GM19395 (cell line): Measurements from ENCODE around the gene DHDDS.
A peak's percentile ranks its signal among the peaks of the same experiment; 100 is the strongest.
"Not testable (repeated sequence)": the region's sequence is repeated elsewhere in the genome, so short reads cannot be mapped to it uniquely, and the experiment has no call there.

Experiments used
- ATAC-seq: cut with Tn5 transposase; IDR thresholded peaks from one replicate; pipeline ENCODE4 v1.9.1; 2021; ENCODE audit warnings: mild to moderate bottlenecking, moderate library complexity; ENCODE audit not compliant: unreplicated experiment

DHDDS gene, protein sequence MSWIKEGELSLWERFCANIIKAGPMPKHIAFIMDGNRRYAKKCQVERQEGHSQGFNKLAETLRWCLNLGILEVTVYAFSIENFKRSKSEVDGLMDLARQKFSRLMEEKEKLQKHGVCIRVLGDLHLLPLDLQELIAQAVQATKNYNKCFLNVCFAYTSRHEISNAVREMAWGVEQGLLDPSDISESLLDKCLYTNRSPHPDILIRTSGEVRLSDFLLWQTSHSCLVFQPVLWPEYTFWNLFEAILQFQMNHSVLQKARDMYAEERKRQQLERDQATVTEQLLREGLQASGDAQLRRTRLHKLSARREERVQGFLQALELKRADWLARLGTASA

DNA sequence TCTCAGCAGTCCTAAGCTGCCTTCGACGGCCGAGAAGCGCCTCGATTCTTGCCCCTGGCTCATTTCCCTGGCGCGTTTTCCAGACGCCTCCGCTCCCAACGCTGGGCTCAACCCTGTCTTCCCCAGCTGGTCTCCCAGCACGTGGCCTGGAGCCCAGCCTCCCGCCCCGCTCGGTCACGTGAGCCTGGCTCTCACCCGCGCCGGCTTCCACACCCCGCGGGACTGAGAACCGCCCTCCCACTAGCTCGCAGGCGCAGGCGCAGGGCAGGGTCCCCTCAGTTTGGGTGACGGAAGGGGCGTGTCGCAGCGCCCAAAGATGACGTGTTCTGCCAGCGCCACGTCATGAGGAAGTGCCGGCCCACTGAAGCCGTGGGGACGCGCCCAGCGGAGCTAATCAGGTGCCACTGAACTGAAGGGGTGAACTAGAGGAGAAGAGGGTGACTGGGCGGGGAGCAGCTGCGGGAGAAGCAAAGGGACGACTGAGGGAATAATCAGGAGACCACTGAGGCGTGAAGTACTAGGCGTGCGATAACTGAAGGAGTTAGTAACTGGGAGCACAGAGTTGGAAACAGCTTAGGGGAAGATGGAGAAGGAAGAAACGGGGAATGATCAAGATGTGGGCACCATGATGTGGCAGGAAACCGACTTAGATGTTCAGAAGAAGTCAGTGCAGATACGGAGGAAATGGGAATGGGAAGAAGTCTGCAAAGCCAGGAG lies at the start of gene DHDDS:
Gene DHDDS, plus strand, starts transcription at position 343 of the 717 bp plus-strand sequence. CDS start 625 bp downstream, outside the sequence.
- ATAC-seq, result peak; percentile 95

DNA sequence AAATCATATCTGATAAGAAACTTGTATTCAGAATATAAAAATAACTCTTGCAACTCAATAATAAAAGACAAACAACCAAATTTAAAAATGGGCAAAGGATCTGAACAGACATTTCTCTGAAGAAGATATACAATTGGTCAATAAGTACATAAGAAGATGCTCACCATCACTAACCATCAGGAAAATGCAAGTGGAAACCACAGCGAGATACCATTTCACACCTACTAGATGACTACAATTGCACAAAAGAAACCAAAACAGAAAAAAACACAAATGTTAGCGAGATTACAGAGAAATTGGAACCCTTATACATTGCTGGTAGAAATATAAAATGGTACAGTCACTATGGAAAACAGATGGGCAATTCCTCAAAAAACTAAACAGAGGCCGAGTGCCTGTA lies 48.0 kb upstream of the DHDDS start:
- no peak for ATAC-seq

DNA sequence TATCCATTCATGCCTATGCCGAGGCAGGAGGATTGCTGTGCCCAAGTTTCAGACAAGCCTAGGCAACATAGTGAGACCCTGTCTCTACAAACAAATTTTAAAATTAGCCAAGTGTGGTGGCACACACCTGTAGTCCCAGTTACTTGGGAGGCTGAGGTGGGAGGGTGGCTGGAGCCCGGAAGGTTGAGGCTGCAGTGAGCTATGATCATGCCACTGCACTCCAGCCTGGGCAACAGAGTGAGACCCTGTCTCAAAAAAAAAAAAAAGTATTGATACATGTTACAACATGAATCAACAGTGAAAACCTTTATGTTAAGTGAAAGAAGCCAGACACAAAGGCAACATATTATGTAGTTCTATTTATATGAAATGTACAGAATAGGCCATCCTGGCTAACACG lies 47.1 kb upstream of the DHDDS start:
- not testable (repeated sequence) for ATAC-seq

DNA sequence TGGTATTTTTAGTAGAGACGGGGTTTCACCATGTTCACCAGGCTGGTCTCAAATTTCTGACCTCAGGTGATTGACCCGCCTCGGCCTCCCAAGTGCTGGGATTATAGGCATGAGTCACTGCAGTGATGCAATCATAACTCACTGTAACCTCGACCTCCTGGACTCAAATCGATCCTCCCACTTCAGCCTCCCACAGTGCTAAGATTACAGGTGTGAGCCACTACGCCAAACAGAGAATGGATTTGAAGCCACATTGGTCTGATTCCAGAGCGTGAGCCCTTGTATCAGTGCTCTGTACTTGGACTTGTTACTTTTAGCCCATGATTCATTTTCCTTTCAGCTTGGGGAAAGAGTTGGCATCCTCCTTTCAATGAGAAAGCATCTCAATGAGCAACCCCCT lies 44.7 kb upstream of the DHDDS start:
- ATAC-seq, result no peak

DNA sequence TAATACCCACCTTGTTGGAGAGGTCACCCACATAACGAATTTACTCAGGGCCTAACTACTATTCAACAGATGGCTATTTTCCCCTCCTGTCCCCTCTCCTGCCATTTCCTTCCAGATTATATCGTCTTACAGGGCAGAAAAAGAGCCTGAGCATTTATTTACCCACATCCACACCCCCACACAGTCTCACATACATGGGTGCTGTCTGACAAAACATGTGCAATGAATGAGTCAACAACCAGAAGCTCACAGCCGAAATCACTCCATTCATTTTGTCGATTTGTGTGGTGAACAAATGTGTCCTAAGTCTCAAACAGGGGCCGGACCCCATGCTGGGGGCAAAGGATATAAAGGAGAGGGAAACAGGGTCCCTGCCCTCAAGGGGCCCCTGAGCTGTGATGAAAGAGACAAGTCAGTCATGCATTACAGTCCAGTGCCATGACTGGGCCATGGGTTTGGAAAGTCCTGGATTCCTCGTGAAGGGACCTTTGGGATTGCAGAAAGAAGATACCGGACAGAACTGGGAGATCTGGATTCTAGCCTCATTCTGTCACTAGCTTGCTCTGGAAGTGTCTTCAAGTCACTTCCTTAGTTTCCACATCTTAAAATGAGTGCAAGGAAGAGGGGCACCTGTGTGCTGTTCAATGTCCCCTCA lies 43.2 kb upstream of the DHDDS start:
- no peak for ATAC-seq

DNA sequence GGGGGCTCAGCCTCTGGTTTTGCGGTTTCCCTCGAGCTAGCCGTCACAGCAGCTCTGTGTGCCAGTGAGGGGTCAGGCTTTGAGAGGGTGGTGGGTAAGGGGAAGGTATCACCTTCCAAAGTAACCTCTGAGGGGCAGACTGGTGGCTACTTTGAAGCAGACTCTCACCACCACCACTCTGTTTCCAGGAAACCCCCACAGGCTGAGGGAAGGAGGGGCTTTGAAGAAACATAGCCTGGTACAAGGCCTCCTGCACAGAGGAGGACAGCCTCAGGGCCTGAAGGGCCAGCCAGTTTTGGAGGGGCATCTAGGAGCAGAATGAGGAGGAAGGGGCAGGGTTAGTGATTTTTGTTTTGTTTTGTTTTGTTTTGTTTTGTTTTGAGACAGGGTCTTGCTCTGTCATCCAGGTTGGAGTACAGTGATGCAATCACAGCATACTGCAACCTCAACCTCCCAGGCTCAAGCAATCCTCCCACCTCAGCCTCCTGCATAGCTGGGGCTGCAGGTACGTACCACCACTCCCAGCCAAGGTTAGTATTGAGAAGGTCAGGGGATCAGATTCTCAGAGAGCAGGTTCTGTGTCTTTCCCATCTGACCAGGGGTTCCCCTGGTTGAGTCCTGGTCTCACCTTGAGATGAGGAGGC lies 42.4 kb upstream of the DHDDS start:
- ATAC-seq, result no peak

DNA sequence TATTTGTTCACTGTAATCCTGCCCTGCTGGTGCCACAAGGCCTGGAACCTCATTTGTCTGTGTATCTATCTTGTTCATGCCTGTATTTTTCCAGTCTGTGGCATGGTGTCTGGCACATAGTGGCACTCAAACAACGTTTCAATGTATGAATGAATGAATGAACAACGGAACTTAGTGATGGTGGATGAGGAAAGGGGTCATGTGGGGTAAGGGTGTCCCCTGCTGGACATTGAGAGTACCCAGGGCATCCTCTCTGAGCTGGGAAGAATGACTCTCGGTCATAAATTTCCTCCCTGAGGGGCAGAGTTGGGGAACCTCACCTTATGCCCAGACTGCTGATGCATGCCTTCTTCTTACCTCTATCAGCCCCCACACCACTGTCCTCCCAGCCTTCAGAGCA lies 40.7 kb upstream of the DHDDS start:
- ATAC-seq, result no peak

DNA sequence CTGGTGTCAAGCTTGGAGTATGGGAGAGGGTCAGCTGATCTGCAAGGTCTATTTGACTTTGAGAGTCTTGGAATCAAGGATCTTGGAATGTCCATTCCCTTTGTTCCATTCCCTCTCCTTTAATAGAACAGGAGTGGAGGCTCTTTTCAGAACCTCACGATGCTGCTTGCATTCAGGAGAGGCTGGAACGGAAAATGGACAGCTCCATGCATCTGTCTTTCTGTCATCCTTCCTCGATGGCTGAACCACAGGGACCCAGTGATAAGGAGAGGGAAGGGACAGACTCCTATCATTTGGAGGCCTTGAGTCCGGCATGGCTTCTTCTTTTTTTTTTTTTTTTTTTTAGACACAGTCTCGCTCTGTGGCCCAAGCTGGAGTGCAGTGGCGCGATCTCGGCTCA lies 36.4 kb upstream of the DHDDS start:
- ATAC-seq, result no peak

DNA sequence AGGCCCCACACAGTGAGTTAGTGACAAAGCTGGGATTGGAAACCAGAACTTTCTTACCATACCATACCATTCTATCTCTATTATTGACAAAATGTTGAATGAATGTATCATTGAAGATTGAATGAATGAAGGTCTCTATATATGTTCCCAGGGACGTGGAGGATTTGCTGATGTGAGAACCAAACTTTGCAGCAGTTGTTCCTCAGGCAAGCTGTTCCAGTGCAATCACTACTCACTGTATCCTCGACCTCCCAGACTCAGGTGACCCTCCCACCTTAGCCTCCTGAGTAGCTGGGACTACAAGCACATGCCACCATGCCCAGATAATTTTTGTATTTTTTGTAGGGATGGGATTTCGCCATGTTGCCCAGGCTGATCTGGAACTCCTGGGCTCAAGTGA lies 33.1 kb upstream of the DHDDS start:
- no peak for ATAC-seq

DNA sequence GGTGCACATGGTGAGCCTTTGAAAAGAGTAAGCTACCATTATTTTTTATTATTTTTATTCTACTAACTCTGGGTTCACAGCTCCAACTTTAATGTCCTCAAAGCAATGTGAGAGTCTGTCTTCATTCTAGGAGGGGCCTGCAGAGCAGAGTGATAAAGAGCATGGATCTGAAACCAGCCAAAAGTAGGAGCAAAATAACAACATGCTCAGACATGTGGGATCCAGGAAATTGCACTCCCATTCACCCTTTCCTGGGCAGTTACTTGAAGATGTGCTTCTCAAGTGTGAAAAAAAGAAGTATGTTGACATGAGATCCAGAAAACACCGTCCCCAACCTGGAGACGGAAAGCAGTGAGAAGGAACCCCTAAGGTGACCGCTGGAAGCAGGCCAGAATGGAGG lies 30.2 kb upstream of the DHDDS start:
- ATAC-seq, result no peak

DNA sequence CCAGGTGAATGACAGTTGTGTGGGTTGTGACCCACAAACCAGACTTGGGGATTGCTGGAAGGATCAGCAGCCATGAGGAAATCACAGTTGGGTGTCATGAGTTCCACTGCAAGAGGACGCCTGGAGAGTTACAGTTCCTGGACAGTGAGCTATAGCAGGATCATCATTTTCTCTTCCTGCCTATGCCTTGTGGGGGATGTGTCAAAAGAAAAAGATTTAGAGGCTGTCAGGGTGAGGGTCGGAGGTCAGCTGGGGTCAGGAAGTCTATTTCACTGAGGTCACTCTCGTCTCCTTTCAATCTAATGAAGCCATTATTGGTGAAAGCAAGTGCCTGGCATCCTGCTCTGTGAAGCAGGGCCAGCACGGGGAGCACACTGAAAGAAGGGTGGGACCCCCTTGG lies 28.5 kb upstream of the DHDDS start:
- no peak for ATAC-seq

DNA sequence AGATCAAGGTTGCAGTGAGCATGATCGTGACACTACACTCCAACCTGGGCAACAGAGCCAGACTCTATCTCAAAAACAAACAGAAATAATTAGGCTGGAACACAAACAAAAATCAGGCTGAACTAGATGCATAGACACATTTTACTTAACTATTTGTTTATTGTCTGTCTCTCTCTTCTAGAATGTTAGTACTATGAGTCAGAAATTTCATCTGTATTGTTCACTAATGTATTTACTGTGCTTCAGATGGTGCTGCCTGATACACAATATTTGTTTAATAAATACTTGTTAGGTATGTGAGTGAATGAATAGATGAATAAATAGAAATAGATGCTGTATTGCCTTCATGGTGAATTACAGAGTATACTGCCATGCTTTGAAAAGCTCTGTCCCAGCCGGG lies 27.5 kb upstream of the DHDDS start:
- no peak for ATAC-seq

DNA sequence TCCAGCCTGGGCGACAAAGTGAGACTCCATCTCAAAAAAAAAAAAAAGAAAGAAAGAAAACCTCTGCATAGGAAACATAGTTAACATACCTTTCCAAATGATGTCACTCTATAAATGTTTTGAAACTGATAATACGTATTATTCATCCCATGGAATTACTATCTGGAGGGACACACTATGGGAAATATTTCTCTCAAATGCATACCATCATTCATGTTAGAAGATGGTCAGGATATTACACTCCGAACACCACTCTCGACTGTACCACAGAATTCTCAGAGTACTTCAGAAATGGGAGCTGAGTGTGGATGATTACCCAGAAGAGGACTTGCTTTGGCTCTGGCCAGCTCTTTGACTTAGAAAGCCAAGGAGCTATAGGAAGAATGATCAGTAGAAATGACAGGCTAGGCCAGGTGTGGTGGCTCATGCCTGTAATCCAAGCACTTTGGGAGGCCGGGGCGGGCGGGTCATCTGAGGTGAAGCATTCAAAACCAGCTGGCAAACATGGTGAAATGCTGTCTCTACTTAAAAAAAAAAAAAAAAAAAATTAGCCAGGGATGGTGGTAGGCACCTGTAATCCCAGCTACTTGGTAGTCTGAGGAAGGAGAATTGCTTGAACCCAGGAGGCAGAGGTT lies 26.7 kb upstream of the DHDDS start:
- no peak for ATAC-seq

DNA sequence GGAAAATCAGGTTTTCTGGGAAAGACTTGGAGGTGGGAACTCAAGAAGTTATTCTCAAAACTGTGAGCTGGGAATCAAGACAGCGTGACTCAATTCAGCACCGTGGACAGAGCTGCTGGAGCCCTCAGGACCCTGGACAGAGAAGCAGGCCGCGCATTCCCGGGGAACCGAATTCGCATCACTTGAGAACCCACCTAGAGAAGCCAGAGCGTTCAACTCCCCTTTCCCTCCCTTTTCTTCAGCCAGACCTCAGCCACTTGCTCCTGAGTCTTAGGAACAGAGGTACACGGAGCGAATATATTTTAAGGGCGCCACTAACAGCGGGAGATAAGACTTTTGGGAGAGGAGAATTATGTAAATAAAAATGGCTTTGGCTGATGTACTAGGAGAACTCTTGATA lies 23.5 kb upstream of the DHDDS start:
- no peak for ATAC-seq

DNA sequence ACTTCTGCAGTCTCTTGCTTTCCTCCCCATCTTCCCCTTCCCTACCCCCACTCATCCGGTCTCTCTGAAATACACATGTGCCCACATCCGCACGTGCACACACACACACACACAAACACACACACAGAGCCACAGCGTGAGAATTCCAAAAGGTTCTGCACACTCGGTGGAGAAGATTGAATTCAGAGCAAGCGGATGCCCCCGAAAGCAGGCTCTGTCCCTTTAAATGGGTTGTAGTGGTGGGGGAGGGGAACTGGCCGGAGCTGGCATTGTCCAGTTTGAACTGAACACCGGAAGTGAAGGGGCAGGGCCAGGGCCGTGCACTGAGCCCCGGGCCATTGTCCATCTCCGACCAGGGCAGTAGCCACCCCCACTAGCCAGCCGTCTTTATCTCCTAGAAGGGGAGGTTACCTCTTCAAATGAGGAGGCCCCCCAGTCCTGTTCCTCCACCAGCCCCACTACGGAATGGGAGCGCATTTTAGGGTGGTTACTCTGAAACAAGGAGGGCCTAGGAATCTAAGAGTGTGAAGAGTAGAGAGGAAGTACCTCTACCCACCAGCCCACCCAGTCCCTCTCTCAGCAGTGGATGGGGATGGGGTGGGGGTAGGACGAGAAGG lies 22.8 kb upstream of the DHDDS start:
- ATAC-seq, result no peak

DNA sequence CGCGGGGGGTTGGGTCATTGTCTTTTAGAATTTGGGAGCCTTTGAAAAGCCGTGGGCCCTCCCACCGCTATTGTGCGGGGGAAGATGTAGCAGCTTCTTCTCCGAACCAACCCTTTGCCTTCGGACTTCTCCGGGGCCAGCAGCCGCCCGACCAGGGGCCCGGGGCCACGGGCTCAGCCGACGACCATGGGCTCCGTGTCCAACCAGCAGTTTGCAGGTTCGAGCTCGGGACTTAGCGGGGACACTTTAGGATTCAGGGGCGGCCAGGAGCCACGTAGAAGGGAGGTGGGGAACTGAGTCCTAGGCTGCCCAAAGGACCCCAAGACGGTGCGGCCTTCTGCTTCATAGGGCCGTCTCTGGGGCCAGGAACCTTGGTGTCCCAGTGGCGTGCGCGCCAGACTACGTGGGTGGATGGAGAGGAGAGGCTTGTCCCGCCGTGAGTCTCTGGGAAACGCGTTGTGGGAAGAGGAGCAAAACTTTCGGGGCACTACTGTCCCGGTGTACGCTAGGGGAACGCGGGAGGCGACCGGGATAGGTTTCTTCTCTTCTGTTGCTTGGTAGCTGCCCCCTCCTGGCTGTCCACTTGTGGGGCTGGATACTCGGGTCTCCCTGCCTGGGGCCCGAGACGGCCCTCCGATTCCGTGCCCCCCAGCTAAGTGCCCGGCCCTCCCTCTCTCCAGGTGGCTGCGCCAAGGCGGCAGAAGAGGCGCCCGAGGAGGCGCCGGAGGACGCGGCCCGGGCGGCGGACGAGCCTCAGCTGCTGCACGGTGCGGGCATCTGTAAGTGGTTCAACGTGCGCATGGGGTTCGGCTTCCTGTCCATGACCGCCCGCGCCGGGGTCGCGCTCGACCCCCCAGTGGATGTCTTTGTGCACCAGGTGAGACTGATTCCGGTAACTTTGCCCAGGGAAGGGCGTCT lies 21.2 kb upstream of the DHDDS start, which contains the start of gene LIN28A:
Gene LIN28A, plus strand, starts transcription at position 112 of the 918 bp plus-strand sequence. Its CDS starts 75 bp downstream, at position 187.
- ATAC-seq, result no peak

DNA sequence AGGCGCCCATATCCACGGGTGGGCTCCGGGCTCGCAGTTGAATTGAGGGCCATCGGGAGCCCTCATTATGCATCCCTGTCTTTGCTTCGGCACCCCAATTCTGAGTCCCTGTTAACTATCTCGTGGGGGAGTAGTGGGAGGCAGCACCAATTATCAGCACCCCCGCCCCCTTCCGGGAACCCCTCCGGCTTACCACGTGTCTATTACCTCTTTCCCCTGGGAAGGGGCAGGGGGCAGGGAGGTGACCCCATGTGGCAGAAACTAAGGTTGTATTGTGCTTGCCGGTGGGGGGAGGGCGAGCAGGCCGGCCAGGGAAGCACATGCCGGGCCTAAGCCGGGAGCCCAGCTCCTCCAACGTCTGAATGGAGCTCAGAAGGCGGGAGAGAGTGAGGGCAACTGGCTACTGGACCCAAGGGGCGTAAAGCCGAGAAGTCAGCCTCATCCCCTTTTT lies 20.5 kb upstream of the DHDDS start:
- ATAC-seq, result no peak

DNA sequence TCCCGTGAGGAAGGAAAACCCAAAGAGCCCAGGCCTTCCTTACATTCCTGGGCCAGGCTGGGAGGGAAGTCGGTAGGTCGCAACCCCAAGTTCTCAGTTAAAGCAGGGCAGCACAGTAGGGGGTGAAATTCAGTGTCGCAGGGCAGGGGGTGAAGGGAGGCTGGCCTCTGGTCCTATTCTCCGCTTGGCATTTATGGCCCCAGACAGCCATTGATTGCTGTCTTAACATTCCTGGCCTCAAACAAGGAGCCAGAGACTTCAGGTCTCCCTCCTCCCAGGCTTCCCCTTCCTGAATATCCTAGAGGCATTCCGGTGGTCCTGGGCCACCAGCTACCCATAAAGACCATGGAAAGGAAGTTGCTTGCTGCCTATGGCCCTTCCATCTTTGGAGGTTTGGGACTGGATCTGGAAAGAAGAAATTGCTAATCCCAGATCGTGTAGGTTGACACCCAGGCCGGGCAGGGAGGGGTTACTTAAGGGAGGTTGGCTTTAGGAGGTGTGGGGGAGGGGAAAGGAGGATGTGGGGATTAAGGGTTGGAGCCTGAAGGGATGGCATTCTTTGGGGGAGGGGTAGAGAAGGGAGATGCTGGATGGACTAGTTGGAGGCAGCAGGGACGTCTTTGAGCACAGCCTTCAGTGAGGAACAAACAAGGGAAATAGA lies 19.8 kb upstream of the DHDDS start:
- ATAC-seq, result no peak

DNA sequence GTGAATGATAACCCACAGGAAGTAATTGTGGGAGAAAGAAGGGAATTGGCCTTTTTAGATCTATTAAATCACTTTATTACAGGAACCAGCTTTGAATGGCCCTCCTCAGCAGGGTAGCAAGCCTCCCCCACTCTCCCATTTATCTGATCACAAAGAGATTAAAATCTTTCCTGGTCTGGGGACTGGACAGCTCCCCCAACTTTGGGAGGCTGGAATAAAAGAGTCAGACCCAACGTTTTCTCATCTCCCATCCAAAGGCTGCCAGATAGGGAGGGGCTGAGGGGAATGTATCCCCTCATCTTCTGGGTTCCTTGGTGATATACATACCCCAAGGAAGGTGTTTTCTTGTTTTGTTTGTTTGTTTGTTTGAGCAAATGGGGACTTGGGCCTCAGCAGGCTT lies 19.1 kb upstream of the DHDDS start:
- no peak for ATAC-seq
